Esophagus muscularis mucosa (tissue), 3 donors: ENCODE measurements around the gene GAS7.

Source experiments
- EP300 ChIP-seq: sonication (generic); formaldehyde crosslinking; IDR thresholded peaks from one replicate; pipeline ENCODE4 v1.6.1; 2017; ENCODE audit warnings: antibody characterized with exemption
- TF ChIP-seq, protein P1 (sequence below), 3 experiments: fragments of 200-600 bp in 2 of 3; fragments of 450-650 bp in 1 of 3; sonication (generic) in 2 of 3; IDR thresholded peaks; one replicate each; pipeline ENCODE4 v1.5.1; 2017 to 2019; ENCODE audit warnings: antibody characterized with exemption in 3 of 3, mild to moderate bottlenecking in 2 of 3, moderate library complexity in 1 of 3

DNA sequence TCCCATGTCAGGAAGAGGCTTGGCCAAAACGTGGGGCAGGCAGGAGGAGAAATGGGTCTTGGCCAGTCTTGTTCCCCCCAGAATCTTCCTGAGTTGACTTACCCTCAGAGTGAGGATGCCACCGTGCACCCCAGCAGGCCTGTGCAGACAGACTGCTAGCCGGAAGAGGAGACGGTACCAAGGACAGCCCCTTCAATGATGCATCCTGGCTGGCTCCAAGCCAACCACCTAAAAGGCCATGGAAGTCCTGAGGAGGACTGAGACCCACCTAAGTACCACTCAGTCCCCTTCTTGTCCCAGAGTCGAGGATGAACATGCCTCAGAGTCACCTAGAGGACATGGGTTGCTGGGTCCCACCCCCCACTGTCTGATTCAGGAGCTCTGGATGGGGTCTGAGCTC lies 246.6 kb downstream of the GAS7 start:
- TF ChIP-seq, protein P1, sequence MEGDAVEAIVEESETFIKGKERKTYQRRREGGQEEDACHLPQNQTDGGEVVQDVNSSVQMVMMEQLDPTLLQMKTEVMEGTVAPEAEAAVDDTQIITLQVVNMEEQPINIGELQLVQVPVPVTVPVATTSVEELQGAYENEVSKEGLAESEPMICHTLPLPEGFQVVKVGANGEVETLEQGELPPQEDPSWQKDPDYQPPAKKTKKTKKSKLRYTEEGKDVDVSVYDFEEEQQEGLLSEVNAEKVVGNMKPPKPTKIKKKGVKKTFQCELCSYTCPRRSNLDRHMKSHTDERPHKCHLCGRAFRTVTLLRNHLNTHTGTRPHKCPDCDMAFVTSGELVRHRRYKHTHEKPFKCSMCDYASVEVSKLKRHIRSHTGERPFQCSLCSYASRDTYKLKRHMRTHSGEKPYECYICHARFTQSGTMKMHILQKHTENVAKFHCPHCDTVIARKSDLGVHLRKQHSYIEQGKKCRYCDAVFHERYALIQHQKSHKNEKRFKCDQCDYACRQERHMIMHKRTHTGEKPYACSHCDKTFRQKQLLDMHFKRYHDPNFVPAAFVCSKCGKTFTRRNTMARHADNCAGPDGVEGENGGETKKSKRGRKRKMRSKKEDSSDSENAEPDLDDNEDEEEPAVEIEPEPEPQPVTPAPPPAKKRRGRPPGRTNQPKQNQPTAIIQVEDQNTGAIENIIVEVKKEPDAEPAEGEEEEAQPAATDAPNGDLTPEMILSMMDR (IDR thresholded peaks at IDR 0.05) = no peak
- no peak for TF ChIP-seq EP300
